ENCODE data around the gene RND3. TPM values are rescaled to one million over a fixed set of nuclear protein-coding genes. Genes with fewer than 3 reads are reported as not detected.

RND3 gene
- total and polyA plus RNA-seq, 2 of the 13 experiments (the other 11 are each of a cell fraction or from before 2014, with no cell fraction given), result 0.13 to 0.42 TPM

GRCh38 chr2:150532020-150532419 is 44.6 kb upstream of the RND3 start:
- Histone ChIP-seq H3K9ac (ENCODE audit: insufficient read depth, low read depth, low read length) (no peak overlapping the region), H4K20me1 (ENCODE audit: insufficient read depth, low read length) (no peaks in the 10 kb centered on the region), H3K36me3 (replicated peaks in 1 of 2; ENCODE audit: control insufficient read depth in 1 of 2, insufficient read depth in 2 of 2, low read length in 2 of 2) (no peaks in the 10 kb centered on the region), H3K79me2 (ENCODE audit: insufficient read depth, low read length) (no peaks in the 10 kb centered on the region), H3K4me2 (ENCODE audit: low read depth, low read length) (no peak overlapping the region), H3K27me3 (ENCODE audit: control insufficient read depth in 1 of 2, insufficient read depth in 2 of 2, low read length in 2 of 2) (no peaks in the 10 kb centered on the region), H2AFZ (ENCODE audit: low read length) (no peak overlapping the region), H3K4me3 (replicated peaks in 1 of 3; ENCODE audit: insufficient read depth in 1 of 3, low read depth in 2 of 3, low read length in 3 of 3) (no peak overlapping the region), H3K27ac (ENCODE audit: extremely low read length, insufficient read depth, low read length) (no peak overlapping the region), H3K9me3 (ENCODE audit: low read length) (no peaks in the 10 kb centered on the region), H3K4me1 (ENCODE audit: insufficient read depth, low read length) (no peaks in the 10 kb centered on the region)
- DNase-seq (ENCODE audit: low spot score) (no peak), ATAC-seq (no peak), FAIRE-seq (no peak)
- TF ChIP-seq TAF1 (CRISPR knock-in tag; IDR thresholded peaks at IDR 0.05) (no peak), SPEN (CRISPR knock-in tag; IDR thresholded peaks at IDR 0.05; ENCODE audit: low read depth) (no peak), ZFY (CRISPR knock-in tag; IDR thresholded peaks at IDR 0.05) (no peak), SETDB1 (CRISPR knock-in tag; IDR thresholded peaks at IDR 0.05; ENCODE audit: borderline replicate concordance) (no peak), ZNF770 (CRISPR knock-in tag; IDR thresholded peaks at IDR 0.05) (no peak), ZNF841 (CRISPR knock-in tag; IDR thresholded peaks at IDR 0.05; ENCODE audit: borderline replicate concordance) (no peak)
- TF ChIP-seq, protein P1, sequence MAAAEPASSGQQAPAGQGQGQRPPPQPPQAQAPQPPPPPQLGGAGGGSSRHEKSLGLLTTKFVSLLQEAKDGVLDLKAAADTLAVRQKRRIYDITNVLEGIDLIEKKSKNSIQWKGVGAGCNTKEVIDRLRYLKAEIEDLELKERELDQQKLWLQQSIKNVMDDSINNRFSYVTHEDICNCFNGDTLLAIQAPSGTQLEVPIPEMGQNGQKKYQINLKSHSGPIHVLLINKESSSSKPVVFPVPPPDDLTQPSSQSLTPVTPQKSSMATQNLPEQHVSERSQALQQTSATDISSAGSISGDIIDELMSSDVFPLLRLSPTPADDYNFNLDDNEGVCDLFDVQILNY (CRISPR knock-in tag; conservative IDR thresholded peaks at IDR 0.05), result no peak
- 16% methylated on average over 5 of the region's 5 CpGs for WGBS (ENCODE audit: low lambda C conversion rate)
- ChIA-PET CTCF (ENCODE audit: low intra/inter-chr PET ratio, low total read pairs) (no interaction called here), POLR2A (no interaction called here)
- in situ Hi-C loops (cut with HindIII; ENCODE audit: extremely low pct_ligation_motif_present, low pct_unique_long_range_greater_than_20kb), result no loop called here
- intact Hi-C loops (cut with micrococcal nuclease; ENCODE audit: unreplicated experiment), result no loop called here
- no TSS peak for BruUV-seq (replicated peaks)

All from HepG2 (cell line).